GM18526 (cell line): Measurements from ENCODE around the gene KIF17.

ENCODE experiments used
- POLR2A ChIP-seq: IDR thresholded peaks from 3 replicates; pipeline ENCODE4 v1.6.1; 2011; ENCODE audit not compliant: insufficient read length; ENCODE audit errors: extremely low read depth

KIF17 gene

DNA sequence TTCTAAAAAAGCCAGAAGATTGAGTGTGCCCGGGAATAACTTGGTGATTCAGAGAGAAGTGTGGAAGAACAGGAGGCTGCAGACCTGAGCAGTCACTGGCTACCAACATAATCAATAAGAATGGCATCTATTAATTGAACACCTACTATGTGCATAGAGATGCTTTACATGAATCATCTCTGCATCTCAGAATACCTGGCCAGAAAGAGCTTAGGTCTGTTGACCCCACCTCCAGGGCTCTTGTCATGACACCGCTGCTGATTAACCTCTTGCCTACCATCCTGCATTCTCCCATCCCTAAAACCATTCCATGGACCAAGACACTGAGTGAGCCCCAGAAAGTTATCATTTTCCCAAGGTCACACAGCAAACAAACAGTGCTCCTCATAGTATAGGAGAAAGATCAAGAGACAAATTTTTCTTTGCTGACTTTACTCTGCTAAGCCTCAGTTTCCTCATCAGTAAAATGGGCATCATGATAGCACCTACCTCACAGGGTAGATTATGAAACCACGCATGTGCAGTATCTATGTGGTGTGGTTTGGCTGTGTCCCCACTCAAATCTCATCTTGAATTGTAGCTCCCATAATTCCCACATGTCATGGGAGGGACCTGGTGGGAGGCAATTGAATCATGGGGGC, 100.8 kb downstream of the KIF17 start:
- TF ChIP-seq POLR2A: no peak

DNA sequence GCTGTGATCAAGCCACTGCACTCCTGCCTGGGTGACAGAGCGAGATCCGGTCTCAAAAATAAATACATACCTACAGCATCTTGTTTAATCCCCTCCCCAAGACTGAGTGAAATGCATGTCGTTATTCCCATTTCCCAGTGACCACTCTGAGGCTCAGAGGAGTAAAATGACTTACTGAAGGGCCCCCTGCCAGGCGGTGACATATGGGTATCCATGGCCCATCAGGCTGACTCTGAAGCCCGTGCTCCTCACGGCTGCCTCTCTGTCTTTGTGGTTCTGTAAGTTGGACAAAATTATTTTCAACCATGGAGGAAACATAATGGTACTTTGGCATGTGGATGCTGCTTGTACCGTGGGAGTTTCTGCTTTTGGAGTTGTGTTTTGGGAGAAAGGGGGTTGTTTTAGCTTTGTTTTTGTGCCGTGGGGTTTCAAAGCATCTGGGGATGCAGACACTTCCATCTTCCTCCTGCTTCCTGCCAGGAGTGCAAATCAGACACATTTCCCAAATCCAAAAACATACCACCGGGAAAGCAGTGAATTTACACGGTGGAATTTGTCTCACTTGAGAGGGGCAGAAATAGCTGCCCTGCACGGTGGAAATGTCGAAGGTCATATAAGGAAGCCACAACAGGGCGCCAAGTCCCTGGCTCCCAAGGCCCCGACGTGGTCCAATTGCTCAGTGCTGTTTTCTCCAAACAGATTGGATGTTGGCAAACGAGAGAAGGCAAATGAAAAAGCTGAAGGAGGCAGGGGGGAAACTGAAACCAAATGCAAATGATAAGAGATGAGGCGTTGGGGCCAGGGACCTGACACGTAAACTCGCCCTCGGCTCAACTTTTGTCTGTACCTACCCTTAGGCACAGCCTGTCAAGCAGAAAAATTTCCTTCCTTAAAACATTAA, 101.6 kb downstream of the KIF17 start:
- TF ChIP-seq POLR2A: no peak

DNA sequence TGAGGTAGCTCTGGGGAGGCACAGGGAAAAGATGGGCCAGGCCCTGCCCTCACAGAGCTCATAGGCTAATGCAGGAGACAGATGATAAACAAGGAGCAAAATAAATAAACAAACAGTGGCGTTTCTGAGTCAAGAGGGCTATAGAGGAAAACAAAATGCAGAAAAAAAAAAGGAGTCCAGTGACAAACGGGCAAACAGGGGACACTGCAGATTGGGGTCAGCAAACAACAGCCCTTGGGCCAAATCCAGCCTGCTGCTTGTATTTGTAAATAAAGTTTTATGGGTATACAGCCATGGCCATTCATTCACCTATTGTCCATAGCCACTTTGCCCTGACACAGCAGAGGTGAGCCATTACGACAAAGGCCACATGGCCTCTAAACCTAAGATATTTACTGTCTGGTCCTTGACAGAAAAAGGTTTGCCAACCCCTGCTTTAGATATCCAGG, 103.7 kb downstream of the KIF17 start:
- TF ChIP-seq POLR2A: no peak
